Fibroblast of lung (primary cell): ENCODE results near the gene KNCN. TPM values are rescaled to one million over a fixed set of nuclear protein-coding genes. Genes with fewer than 3 reads are reported as not detected.

Experiments used
- DNase-seq, 2 donors: peaks; one replicate each; pipeline versions ENCODE4 v3.0.0 to v3.0.0-alpha.2; 2010; ENCODE audit warnings: low read depth in 2 of 2
- H2AFZ ChIP-seq: 2 replicates; pipeline ENCODE4 v1.5.1; 2012; ENCODE audit warnings: low read length, control low read depth, inconsistent platforms
- H3K27ac ChIP-seq: 2 replicates; pipeline ENCODE4 v1.5.1; 2011; ENCODE audit warnings: low read length, control low read depth; ENCODE audit not compliant: insufficient read depth
- H3K27me3 ChIP-seq: 2 replicates; pipeline ENCODE4 v1.5.1; 2011; ENCODE audit warnings: mild to moderate bottlenecking, low read length; ENCODE audit not compliant: control insufficient read depth, insufficient read depth
- H3K36me3 ChIP-seq: 2 replicates; pipeline ENCODE4 v1.5.1; 2011; ENCODE audit warnings: low read length; ENCODE audit not compliant: control insufficient read depth, insufficient read depth
- H3K4me1 ChIP-seq: 2 replicates; pipeline ENCODE4 v1.5.1; 2011; ENCODE audit warnings: low read length; ENCODE audit not compliant: control insufficient read depth, insufficient read depth; ENCODE audit errors: extremely low read depth
- H3K4me2 ChIP-seq: 2 replicates; pipeline ENCODE4 v1.5.1; 2011; ENCODE audit warnings: low read length, control low read depth; ENCODE audit not compliant: insufficient read depth; ENCODE audit errors: extremely low read depth
- H3K4me3 ChIP-seq, 4 experiments: fragments of 200-600 bp in 1 of 4; sonication (generic) in 1 of 4; replicated peaks in 1 of 4; 2 replicates each; pipeline ENCODE4 v1.5.1; 2011 to 2016; ENCODE audit warnings: low read length in 4 of 4, low read depth in 3 of 4, mild to moderate bottlenecking in 3 of 4, control low read depth in 2 of 4, inconsistent platforms in 1 of 4, mixed read lengths in 1 of 4; ENCODE audit not compliant: insufficient read depth in 1 of 4; ENCODE audit errors: control extremely low read depth in 1 of 4
- H3K79me2 ChIP-seq: 2 replicates; pipeline ENCODE4 v1.5.1; 2012; ENCODE audit warnings: mild to moderate bottlenecking, low read length, inconsistent platforms; ENCODE audit not compliant: control insufficient read depth, insufficient read depth
- H3K9ac ChIP-seq: 2 replicates; pipeline ENCODE4 v1.5.1; 2011; ENCODE audit warnings: mild to moderate bottlenecking, low read length, control low read depth; ENCODE audit not compliant: insufficient read depth
- H3K9me3 ChIP-seq: 2 replicates; pipeline ENCODE4 v1.5.1; 2012; ENCODE audit warnings: low read depth, low read length; ENCODE audit not compliant: control insufficient read depth, insufficient read depth
- H4K20me1 ChIP-seq: 2 replicates; pipeline ENCODE4 v1.5.1; 2011; ENCODE audit warnings: low read length; ENCODE audit not compliant: control insufficient read depth, insufficient read depth; ENCODE audit errors: extremely low read depth
- CTCF ChIP-seq, 2 donors: IDR thresholded peaks in 1 of 2; conservative IDR thresholded peaks in 1 of 2; 1 replicate in 1 of 2; 2 replicates in 1 of 2; pipeline ENCODE4 v1.5.1; 2011 to 2012; ENCODE audit warnings: low read length in 2 of 2, control low read depth in 1 of 2, inconsistent platforms in 1 of 2, low read depth in 1 of 2, mild to moderate bottlenecking in 1 of 2
- EZH2 ChIP-seq: IDR thresholded peaks from 2 replicates; pipeline ENCODE4 v1.5.1; 2012; ENCODE audit warnings: low read length, control low read depth, mild to moderate bottlenecking; ENCODE audit errors: missing control alignments
- polyA plus RNA-seq, 2 donors: library from polyadenylated mRNA; depleted of rRNA in 1 of 2; stranded (reverse) in 1 of 2; unstranded in 1 of 2; fragments of >200 nt; gene quantifications; 2 replicates each; pipeline ENCODE4 v1.2.1, GENCODE V29; 2011 to 2012; ENCODE audit warnings: missing spikeins in 1 of 2
- total RNA-seq: library from RNA; depleted of rRNA; stranded (reverse); fragments of >200 nt; gene quantifications from 2 replicates; pipeline ENCODE4 v1.2.1, GENCODE V29; 2014

The KNCN gene
- total and polyA plus RNA-seq, 2 donors (not counting 1 experiment from before 2014, with no cell fraction given), result not detected

- Histone ChIP-seq H4K20me1 (no peaks in the 10 kb centered on the region), H3K4me1 (no peaks in the 10 kb centered on the region), H3K4me3 (no peak overlapping the region), H3K79me2 (no peaks in the 10 kb centered on the region), H3K27ac (no peak overlapping the region), H3K9ac (no peak overlapping the region), H3K27me3 (peaks cover 35% of the 10 kb centered on the region), H3K9me3 (no peaks in the 10 kb centered on the region), H2AFZ (no peak overlapping the region), H3K4me2 (no peak overlapping the region), H3K36me3 (no peaks in the 10 kb centered on the region)
- DNase-seq, result no peak
- TF ChIP-seq CTCF (conservative IDR thresholded peaks at IDR 0.05 in 1 of 2, IDR thresholded peaks at IDR 0.05 in 1 of 2; ENCODE audit: low read depth in 1 of 2, low read length in 2 of 2) (no peak), EZH2 (no peak)
These were observed 24.7 kb downstream of the KNCN start for GRCh38 chr1:46526691-46527291.

- Histone ChIP-seq H3K79me2 (no peaks in the 10 kb centered on the region), H3K4me1 (no peaks in the 10 kb centered on the region), H3K27me3 (peaks cover 32% of the 10 kb centered on the region), H3K27ac (no peak overlapping the region), H4K20me1 (no peaks in the 10 kb centered on the region), H3K4me3 (no peak overlapping the region), H3K4me2 (no peak overlapping the region), H2AFZ (no peak overlapping the region), H3K36me3 (no peaks in the 10 kb centered on the region), H3K9me3 (no peaks in the 10 kb centered on the region), H3K9ac (no peak overlapping the region)
- no peak for TF ChIP-seq CTCF (conservative IDR thresholded peaks at IDR 0.05 in 1 of 2, IDR thresholded peaks at IDR 0.05 in 1 of 2; ENCODE audit: low read depth in 1 of 2, low read length in 2 of 2)
- no peak for TF ChIP-seq EZH2
- no peak for DNase-seq
These were observed 25.3 kb downstream of the KNCN start for GRCh38 chr1:46526013-46526690.

- H2AFZ ChIP-seq, result no peak overlapping the region
- no peaks in the 10 kb centered on the region for H3K36me3 ChIP-seq
- no peaks in the 10 kb centered on the region for H3K79me2 ChIP-seq
- H3K9me3 ChIP-seq, result no peaks in the 10 kb centered on the region
- no peak overlapping the region for H3K4me2 ChIP-seq
- peaks cover 29% of the 10 kb centered on the region for H3K27me3 ChIP-seq
- TF ChIP-seq CTCF (conservative IDR thresholded peaks at IDR 0.05 in 1 of 2, IDR thresholded peaks at IDR 0.05 in 1 of 2; ENCODE audit: low read depth in 1 of 2, low read length in 2 of 2), result no peak
- TF ChIP-seq EZH2, result no peak
- H3K4me3 ChIP-seq, result no peak overlapping the region
- DNase-seq, result no peak
- H3K27ac ChIP-seq, result no peak overlapping the region
- H3K4me1 ChIP-seq, result peaks cover 3% of the 10 kb centered on the region
- no peaks in the 10 kb centered on the region for H4K20me1 ChIP-seq
- H3K9ac ChIP-seq, result no peak overlapping the region
These were observed 26.0 kb downstream of the KNCN start for GRCh38 chr1:46525253-46525983.
